Right lobe of liver (tissue), 6 donors: Measurements from ENCODE around the gene CYLD. TPM values are rescaled to one million over a fixed set of nuclear protein-coding genes. Genes with fewer than 3 reads are reported as not detected.
A peak's percentile ranks its signal among the peaks of the same experiment; 100 is the strongest.

ENCODE experiments used
- ATAC-seq, 4 donors: fragments of 200-7000 bp; cut with Tn5 transposase; one replicate each; pipeline ENCODE4 v1.9.1; 2020; ENCODE audit warnings: mild to moderate bottlenecking in 4 of 4, moderate library complexity in 4 of 4
- DNase-seq, 3 donors: peaks; one replicate each; pipeline ENCODE4 v3.0.0-alpha.2; 2020
- H3K27ac ChIP-seq, 3 donors: fragments of 200-600 bp; one replicate each; pipeline ENCODE4 v1.8.0; 2022
- H3K27me3 ChIP-seq, 2 donors: fragments of 200-600 bp; one replicate each; pipeline ENCODE4 v1.8.0; 2022
- H3K36me3 ChIP-seq, 4 donors: fragments of 200-600 bp; sonication (generic) in 1 of 4; one replicate each; pipeline versions ENCODE4 v1.5.1 to v1.8.0; 2017 to 2022; ENCODE audit warnings: control low read depth in 1 of 4
- H3K4me1 ChIP-seq, 4 donors: fragments of 200-600 bp; sonication (generic) in 1 of 4; one replicate each; pipeline versions ENCODE4 v1.5.1 to v1.8.0; 2017 to 2022; ENCODE audit warnings: control low read depth in 1 of 4
- H3K4me3 ChIP-seq, 3 donors: fragments of 200-600 bp; one replicate each; pipeline ENCODE4 v1.8.0; 2022
- H3K9me3 ChIP-seq, 4 donors: fragments of 200-600 bp; sonication (generic) in 1 of 4; one replicate each; pipeline versions ENCODE4 v1.5.1 to v1.8.0; 2017 to 2022; ENCODE audit warnings: control low read depth in 1 of 4
- POLR2A ChIP-seq: fragments of 450-650 bp; IDR thresholded peaks from one replicate; pipeline ENCODE4 v1.6.1; 2017; ENCODE audit warnings: antibody characterized with exemption, mild to moderate bottlenecking
- WGBS: methylation state at CpG from one replicate; pipeline ENCODE4 v1.1.6; 2018; ENCODE audit warnings: low coverage, low lambda C conversion rate; ENCODE audit not compliant: insufficient coverage; ENCODE audit errors: missing lambda C conversion rate; 5-methylcytosine and 5-hydroxymethylcytosine counted together
- intact Hi-C, 2 donors: fragments of 100-400 bp; cut with DNase I; formaldehyde crosslinking; loops; one replicate each; pipeline versions ENCODE4 v1.11.2 to v1.14.1; 2022
- total RNA-seq, 6 experiments: library from RNA; depleted of rRNA in 2 of 6; stranded (reverse); fragments of >200 nt in 2 of 6; fragmentation: NEBNext Ultra II Directional in 3 of 6; extraction: Animal tissue kit (Norgen Biotek cat#: 25700) in 3 of 6; gene quantifications; one replicate each; pipeline versions ENCODE4 v1.1.0 to v1.2.4, GENCODE V29; 2016 to 2023
- TF ChIP-seq, protein P1 (sequence below), 4 donors: fragments of 200-600 bp in 3 of 4; fragments of 450-650 bp in 1 of 4; IDR thresholded peaks; one replicate each; pipeline versions ENCODE4 v1.5.1 to v1.8.0; 2016 to 2022; ENCODE audit warnings: antibody characterized with exemption in 4 of 4, mild to moderate bottlenecking in 2 of 4
- donor health status: DM: no; HTN: yes; CAD: no.
- donor health status: DM: no; HTN: no; CAD: no.
- donor health status: DM: no; HTN: no; CAD: no.
- donor health status: DM: no; HTN: yes; CAD: no.
- donor health status: DM: no; HTN: yes; CAD: no.

Gene CYLD
- total RNA-seq, 6 experiments from 2014 or later = 17.0 to 34.2 (median 19.5) TPM

GRCh38 chr16:50835358-50836060 is 93.6 kb downstream of the CYLD start:
- TF ChIP-seq POLR2A = no peak
- TF ChIP-seq, protein P1, sequence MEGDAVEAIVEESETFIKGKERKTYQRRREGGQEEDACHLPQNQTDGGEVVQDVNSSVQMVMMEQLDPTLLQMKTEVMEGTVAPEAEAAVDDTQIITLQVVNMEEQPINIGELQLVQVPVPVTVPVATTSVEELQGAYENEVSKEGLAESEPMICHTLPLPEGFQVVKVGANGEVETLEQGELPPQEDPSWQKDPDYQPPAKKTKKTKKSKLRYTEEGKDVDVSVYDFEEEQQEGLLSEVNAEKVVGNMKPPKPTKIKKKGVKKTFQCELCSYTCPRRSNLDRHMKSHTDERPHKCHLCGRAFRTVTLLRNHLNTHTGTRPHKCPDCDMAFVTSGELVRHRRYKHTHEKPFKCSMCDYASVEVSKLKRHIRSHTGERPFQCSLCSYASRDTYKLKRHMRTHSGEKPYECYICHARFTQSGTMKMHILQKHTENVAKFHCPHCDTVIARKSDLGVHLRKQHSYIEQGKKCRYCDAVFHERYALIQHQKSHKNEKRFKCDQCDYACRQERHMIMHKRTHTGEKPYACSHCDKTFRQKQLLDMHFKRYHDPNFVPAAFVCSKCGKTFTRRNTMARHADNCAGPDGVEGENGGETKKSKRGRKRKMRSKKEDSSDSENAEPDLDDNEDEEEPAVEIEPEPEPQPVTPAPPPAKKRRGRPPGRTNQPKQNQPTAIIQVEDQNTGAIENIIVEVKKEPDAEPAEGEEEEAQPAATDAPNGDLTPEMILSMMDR (IDR thresholded peaks at IDR 0.05) = no peak
- intact Hi-C loops = no loop called here
- no peak for DNase-seq

DNA sequence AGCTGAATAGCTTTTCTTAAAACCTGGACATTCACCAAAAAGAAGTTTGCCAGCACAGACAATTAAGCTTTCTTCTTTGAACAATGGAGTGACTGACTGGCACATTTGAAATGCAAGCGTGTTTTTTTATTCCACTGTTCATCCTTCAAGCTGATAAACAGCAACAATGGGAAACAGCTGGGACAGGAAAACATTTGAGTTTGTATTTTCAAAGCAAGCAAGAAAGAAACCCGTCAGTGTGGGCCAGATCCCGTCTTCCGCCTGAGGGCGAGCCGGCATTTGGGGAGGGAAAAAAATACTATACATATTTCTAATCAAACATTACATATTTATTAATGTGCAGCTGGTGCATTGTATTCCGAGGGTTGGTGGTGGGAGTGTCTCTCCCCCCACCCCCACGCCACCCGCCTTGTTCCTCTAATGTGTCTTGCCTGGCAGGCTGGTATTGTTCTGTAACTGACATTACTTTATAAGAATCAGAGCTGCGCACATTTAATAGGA is 94.3 kb downstream of the CYLD start:
- TF ChIP-seq POLR2A = no peak
- TF ChIP-seq, protein P1 (IDR thresholded peaks at IDR 0.05) = no peak
- H3K4me3 ChIP-seq = no peak overlapping the region
- H3K9me3 ChIP-seq = no peaks in the 10 kb centered on the region
- ATAC-seq (no peak), DNase-seq (no peak)
- H3K4me1 ChIP-seq = peaks cover 0 to 33% (median 10%) of the 10 kb centered on the region in 4 donors
- no peaks in the 10 kb centered on the region for H3K36me3 ChIP-seq
- peak overlapping the region in 1 of 3 donors; percentile 36 for H3K27ac ChIP-seq
- intact Hi-C loops = no loop called here
- H3K27me3 ChIP-seq = no peaks in the 10 kb centered on the region
- WGBS = 77% methylated on average over 10 of the region's 10 CpGs

More at GRCh38 chr16:50835358-50836060, 93.6 kb downstream of the CYLD start:
- Histone ChIP-seq H3K36me3 (no peaks in the 10 kb centered on the region), H3K9me3 (no peaks in the 10 kb centered on the region), H3K27ac (peak overlapping the region in 1 of 3 donors; percentile 36), H3K4me1 (peaks cover 0 to 30% (median 7%) of the 10 kb centered on the region in 4 donors), H3K27me3 (no peaks in the 10 kb centered on the region), H3K4me3 (no peak overlapping the region)
- 51% methylated on average over 9 of the region's 10 CpGs for WGBS
- ATAC-seq = peak in 2 of 4 donors; percentile 32 to 52

- Histone ChIP-seq H3K9me3 (no peaks in the 10 kb centered on the region), H3K27me3 (no peaks in the 10 kb centered on the region), H3K36me3 (no peaks in the 10 kb centered on the region), H3K27ac (peak overlapping the region in 1 of 3 donors; percentile 87), H3K4me1 (peaks cover 0 to 39% (median 13%) of the 10 kb centered on the region in 4 donors), H3K4me3 (no peak overlapping the region)
- intact Hi-C loops = no loop called here
- ATAC-seq (no peak), DNase-seq (no peak)
- TF ChIP-seq, protein P1 (IDR thresholded peaks at IDR 0.05) = no peak
- TF ChIP-seq POLR2A = no peak
- WGBS = 100% methylated on average over 1 of the region's 2 CpGs
These were observed 95.4 kb downstream of the CYLD start for GRCh38 chr16:50837324-50837723.

DNA sequence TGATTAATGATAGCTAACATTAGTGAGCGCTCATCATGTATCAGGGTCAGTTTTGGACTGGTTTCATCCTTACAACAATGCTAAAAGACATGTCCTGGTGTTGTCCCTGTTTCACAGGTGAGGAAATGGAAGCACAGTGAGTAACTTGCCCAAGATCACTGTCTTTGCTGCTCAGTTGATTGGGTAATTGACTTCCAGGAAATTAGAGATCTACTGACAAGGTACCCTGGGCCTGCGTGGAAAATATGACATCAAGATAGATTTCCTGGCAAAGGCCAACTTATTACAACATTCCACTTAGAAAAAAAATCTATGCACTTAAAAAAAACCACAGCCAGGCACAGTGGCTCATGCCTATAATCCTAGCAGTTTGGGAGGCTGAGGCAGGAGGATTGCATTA is 96.3 kb downstream of the CYLD start:
- peak; percentile 39 to 53 (median 48) for ATAC-seq
- peak overlapping the region; percentile 62 to 87 (median 62) for H3K27ac ChIP-seq
- DNase-seq = no peak

More for the DNA sequence above, 96.3 kb downstream of the CYLD start:
- Histone ChIP-seq H3K4me1 (peaks cover 0 to 47% (median 17%) of the 10 kb centered on the region in 4 donors), H3K36me3 (no peaks in the 10 kb centered on the region), H3K9me3 (no peaks in the 10 kb centered on the region), H3K27me3 (no peaks in the 10 kb centered on the region), H3K4me3 (no peak overlapping the region)
- WGBS = 45% methylated on average over 2 of the region's 2 CpGs
- intact Hi-C loops = no loop called here
- TF ChIP-seq POLR2A = no peak
- TF ChIP-seq, protein P1 (IDR thresholded peaks at IDR 0.05) = no peak
